Gastroesophageal sphincter (tissue), 4 donors: ENCODE results near the gene CLGN. TPM values are rescaled to one million over a fixed set of nuclear protein-coding genes. Genes with fewer than 3 reads are reported as not detected.
A peak's percentile ranks its signal among the peaks of the same experiment; 100 is the strongest.

Experiments used
- ATAC-seq: fragments of 150-250 bp; one replicate; pipeline ENCODE4 v1.9.1; 2016; ENCODE audit warnings: mild to moderate bottlenecking, moderate library complexity
- H3K27ac ChIP-seq, 4 donors: fragments of 200-600 bp; sonication (generic) in 3 of 4; 1 replicate in 3 of 4; 2 replicates in 1 of 4; pipeline ENCODE4 v1.5.1; 2016 to 2019
- H3K27me3 ChIP-seq: fragments of 200-600 bp; sonication (generic); one replicate; pipeline ENCODE4 v1.5.1; 2019
- H3K36me3 ChIP-seq, 2 donors: fragments of 200-600 bp; sonication (generic); one replicate each; pipeline ENCODE4 v1.5.1; 2019; ENCODE audit warnings: control low read depth in 1 of 2
- H3K4me1 ChIP-seq, 3 donors: fragments of 200-600 bp; sonication (generic); 1 replicate in 2 of 3; 2 replicates in 1 of 3; pipeline ENCODE4 v1.5.1; 2016 to 2019; ENCODE audit warnings: control low read depth in 2 of 3
- H3K4me3 ChIP-seq, 2 donors: fragments of 200-600 bp; sonication (generic); one replicate each; pipeline ENCODE4 v1.5.1; 2019; ENCODE audit warnings: mild to moderate bottlenecking in 1 of 2, moderate library complexity in 1 of 2
- H3K9me3 ChIP-seq, 3 donors: fragments of 200-600 bp; sonication (generic); one replicate each; pipeline ENCODE4 v1.5.1; 2017 to 2019; ENCODE audit warnings: control low read depth in 2 of 3
- CTCF ChIP-seq, 4 experiments: fragments of 200-600 bp in 2 of 4; fragments of 450-650 bp in 2 of 4; sonication (generic) in 1 of 4; IDR thresholded peaks; one replicate each; pipeline ENCODE4 v1.5.1; 2017 to 2019; ENCODE audit warnings: antibody characterized with exemption in 4 of 4, mild to moderate bottlenecking in 2 of 4, moderate library complexity in 2 of 4
- EP300 ChIP-seq: sonication (generic); formaldehyde crosslinking; IDR thresholded peaks from one replicate; pipeline ENCODE4 v1.6.1; 2017; ENCODE audit warnings: antibody characterized with exemption, mild to moderate bottlenecking
- POLR2A ChIP-seq, 2 donors: fragments of 450-650 bp; IDR thresholded peaks; one replicate each; pipeline ENCODE4 v1.6.1; 2017; ENCODE audit warnings: antibody characterized with exemption in 2 of 2, mild to moderate bottlenecking in 2 of 2, moderate library complexity in 1 of 2
- POLR2AphosphoS5 ChIP-seq: sonication (generic); formaldehyde crosslinking; IDR thresholded peaks from one replicate; pipeline ENCODE4 v1.6.1; 2017; ENCODE audit warnings: antibody characterized with exemption
- WGBS, 2 donors: methylation state at CpG; one replicate each; pipeline ENCODE4 v1.1.5; 2018; ENCODE audit warnings: low coverage in 1 of 2; 5-methylcytosine and 5-hydroxymethylcytosine counted together
- total RNA-seq, 4 donors: library from RNA; depleted of rRNA; stranded (reverse); fragments of >200 nt; gene quantifications; one replicate each; pipeline ENCODE4 v1.1.0, GENCODE V29; 2016

Gene CLGN
- total RNA-seq: 1 to 10 TPM; 2.9 to 4.4 (median 3.9) TPM

DNA sequence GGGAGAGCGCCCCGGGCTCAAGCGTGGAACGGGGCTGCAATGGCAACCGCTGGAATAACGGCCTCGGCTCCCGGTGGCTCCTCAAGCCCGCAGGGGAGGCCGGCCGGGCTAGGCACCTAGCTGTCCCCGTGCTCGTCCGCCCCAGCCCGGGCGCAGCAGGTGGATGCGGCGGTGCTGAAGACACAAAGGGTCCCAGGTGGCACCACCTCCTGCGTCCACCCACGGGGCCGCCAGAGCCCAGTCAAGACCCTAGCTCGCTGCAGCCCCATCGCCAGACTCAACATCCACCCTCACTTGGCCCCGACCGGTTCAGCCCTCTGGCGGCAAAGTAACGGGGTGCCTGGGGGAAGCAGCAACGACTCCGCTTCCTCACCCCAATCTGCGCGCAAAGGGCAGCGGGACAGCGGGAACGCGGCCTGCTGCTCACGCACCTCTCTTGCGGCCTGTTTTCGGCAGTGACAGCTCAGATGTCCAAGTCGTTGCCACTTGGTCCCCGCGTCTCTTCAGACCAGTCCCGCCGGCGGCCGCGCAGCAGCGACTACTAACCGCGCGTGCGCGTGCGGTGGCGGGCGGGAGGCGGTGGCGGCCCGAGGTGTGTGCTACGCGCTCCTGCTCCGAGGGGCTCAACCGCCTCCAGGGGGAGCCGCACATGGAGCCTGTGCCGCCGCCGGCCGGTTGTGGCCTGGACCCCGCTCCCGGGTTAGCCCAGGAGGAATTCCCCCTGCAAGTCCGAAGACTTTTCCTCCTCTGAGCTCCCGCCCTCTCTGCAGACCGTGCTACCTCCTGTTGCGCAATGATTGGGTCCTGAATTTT lies at the start of gene CLGN:
CLGN (minus strand) TSS at position 543 of the 813 bp plus-strand sequence. CDS start 14,570 bp downstream, outside the sequence.
- H3K4me3 ChIP-seq: peak within 1 kb of the TSS; percentile 48 to 68
- TF ChIP-seq POLR2AphosphoS5: no peak
- TF ChIP-seq CTCF (IDR thresholded peaks at IDR 0.05): peak in 3 of 4 experiments; percentile 27 to 71 (median 31)
- 7% methylated on average over 7 of the region's 73 CpGs; no CpG with 5 or more reads in 1 of the 2 donors for WGBS, 2 donors
- no peaks in the 10 kb centered on the region for H3K36me3 ChIP-seq
- no peaks in the 10 kb centered on the region for H3K9me3 ChIP-seq
- ATAC-seq: peak; percentile 89
- H3K27ac ChIP-seq: peak within 1 kb of the TSS in 3 of 4 donors; percentile 55 to 79 (median 73)
- H3K27me3 ChIP-seq: peaks cover 4% of the 10 kb centered on the region
- H3K4me1 ChIP-seq: peaks cover 0 to 21% (median 3%) of the 10 kb centered on the region in 3 donors

- Histone ChIP-seq H3K4me1 (no peaks in the 10 kb centered on the region), H3K4me3 (no peak overlapping the region), H3K27ac (no peak overlapping the region), H3K27me3 (peaks cover 20% of the 10 kb centered on the region), H3K9me3 (no peaks in the 10 kb centered on the region), H3K36me3 (no peaks in the 10 kb centered on the region)
- 65 to 76% methylated on average over 2 of the region's 2 CpGs for WGBS, 2 donors
- no peak for ATAC-seq
- no peak for TF ChIP-seq EP300
- TF ChIP-seq CTCF (IDR thresholded peaks at IDR 0.05): no peak
- no peak for TF ChIP-seq POLR2AphosphoS5
Observed at GRCh38 chr4:140472156-140472555, 44.7 kb upstream of the CLGN start.

- Histone ChIP-seq H3K9me3 (no peaks in the 10 kb centered on the region), H3K36me3 (no peaks in the 10 kb centered on the region), H3K27ac (no peak overlapping the region), H3K4me1 (no peaks in the 10 kb centered on the region), H3K4me3 (no peak overlapping the region), H3K27me3 (peaks cover 25% of the 10 kb centered on the region)
- TF ChIP-seq EP300: no peak
- no peak for TF ChIP-seq POLR2AphosphoS5
- no peak for TF ChIP-seq CTCF (IDR thresholded peaks at IDR 0.05)
- TF ChIP-seq POLR2A (IDR thresholded peaks at IDR 0.05): no peak
- WGBS, 2 donors: 55 to 70% methylated on average over 10 to 15 of the region's 27 CpGs
- ATAC-seq: no peak
Observed at GRCh38 chr4:140469791-140470733, 42.6 kb upstream of the CLGN start.

DNA sequence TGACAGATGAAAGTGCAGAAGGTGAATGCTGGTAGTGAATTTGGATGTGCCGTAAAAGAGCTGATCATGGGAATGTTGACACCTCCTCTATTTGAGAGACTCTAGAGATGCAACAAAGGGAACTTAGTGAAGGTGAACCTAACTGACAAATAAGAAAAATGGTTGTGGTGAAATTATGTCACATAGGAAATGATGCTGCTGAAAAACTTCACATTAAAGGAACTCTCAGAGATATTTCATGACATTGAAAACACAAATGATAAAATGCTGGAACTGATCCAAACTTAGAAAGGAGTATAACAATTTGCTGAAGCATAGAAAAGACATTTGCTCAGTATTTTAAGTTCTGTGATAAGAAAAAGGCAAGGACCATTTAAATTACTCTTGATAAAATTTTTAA lies 38.7 kb upstream of the CLGN start:
- no peak overlapping the region for H3K27ac ChIP-seq
- H3K4me3 ChIP-seq: no peak overlapping the region
- TF ChIP-seq POLR2A (IDR thresholded peaks at IDR 0.05): no peak
- no peak for TF ChIP-seq EP300
- TF ChIP-seq CTCF (IDR thresholded peaks at IDR 0.05): no peak
- no peak for TF ChIP-seq POLR2AphosphoS5
- H3K4me1 ChIP-seq: no peaks in the 10 kb centered on the region
- H3K9me3 ChIP-seq: no peaks in the 10 kb centered on the region
- WGBS, 2 donors: 0 to 87% methylated on average over 1 of the region's 1 CpG
- H3K27me3 ChIP-seq: peaks cover 22% of the 10 kb centered on the region
- no peaks in the 10 kb centered on the region for H3K36me3 ChIP-seq
- ATAC-seq: no peak
